Breast epithelium (tissue), 3 donors: ENCODE measurements around the gene TRIM49.
"Not testable (repeated sequence)": the region's sequence is repeated elsewhere in the genome, so short reads cannot be mapped to it uniquely, and the experiment has no call there.

ENCODE experiments used
- POLR2A ChIP-seq: fragments of 450-650 bp; IDR thresholded peaks from one replicate; pipeline ENCODE4 v1.6.1; 2016; ENCODE audit warnings: antibody characterized with exemption, mild to moderate bottlenecking, moderate library complexity
- POLR2AphosphoS5 ChIP-seq, 3 donors: sonication (generic); formaldehyde crosslinking; IDR thresholded peaks; one replicate each; pipeline ENCODE4 v1.6.1; 2017; ENCODE audit warnings: antibody characterized with exemption in 3 of 3
- TF ChIP-seq, protein P1 (sequence below), 3 donors: fragments of 450-650 bp; IDR thresholded peaks; one replicate each; pipeline ENCODE4 v1.5.1; 2016 to 2017; ENCODE audit warnings: antibody characterized with exemption in 3 of 3, mild to moderate bottlenecking in 3 of 3, moderate library complexity in 3 of 3

DNA sequence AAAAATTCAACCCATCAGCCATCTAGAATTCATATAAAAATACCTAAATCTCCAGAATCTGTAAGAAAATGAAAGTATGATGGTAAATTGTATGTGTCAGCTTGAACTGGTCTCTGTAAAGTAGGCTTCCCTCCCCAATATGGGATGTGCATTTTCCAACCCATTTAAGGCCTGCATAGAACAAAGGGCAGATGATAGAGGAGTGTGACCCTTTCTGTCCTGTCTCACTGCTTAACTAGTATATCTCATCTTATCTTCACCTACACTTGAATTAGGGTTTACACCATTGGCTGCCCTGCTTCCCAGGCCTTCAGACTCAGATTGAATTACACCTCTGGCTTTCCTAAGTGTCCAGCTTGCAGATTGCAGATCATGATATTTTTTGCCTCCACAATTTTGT lies 57.6 kb downstream of the TRIM49 start:
- TF ChIP-seq, protein P1, sequence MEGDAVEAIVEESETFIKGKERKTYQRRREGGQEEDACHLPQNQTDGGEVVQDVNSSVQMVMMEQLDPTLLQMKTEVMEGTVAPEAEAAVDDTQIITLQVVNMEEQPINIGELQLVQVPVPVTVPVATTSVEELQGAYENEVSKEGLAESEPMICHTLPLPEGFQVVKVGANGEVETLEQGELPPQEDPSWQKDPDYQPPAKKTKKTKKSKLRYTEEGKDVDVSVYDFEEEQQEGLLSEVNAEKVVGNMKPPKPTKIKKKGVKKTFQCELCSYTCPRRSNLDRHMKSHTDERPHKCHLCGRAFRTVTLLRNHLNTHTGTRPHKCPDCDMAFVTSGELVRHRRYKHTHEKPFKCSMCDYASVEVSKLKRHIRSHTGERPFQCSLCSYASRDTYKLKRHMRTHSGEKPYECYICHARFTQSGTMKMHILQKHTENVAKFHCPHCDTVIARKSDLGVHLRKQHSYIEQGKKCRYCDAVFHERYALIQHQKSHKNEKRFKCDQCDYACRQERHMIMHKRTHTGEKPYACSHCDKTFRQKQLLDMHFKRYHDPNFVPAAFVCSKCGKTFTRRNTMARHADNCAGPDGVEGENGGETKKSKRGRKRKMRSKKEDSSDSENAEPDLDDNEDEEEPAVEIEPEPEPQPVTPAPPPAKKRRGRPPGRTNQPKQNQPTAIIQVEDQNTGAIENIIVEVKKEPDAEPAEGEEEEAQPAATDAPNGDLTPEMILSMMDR (IDR thresholded peaks at IDR 0.05), result not testable (repeated sequence)
- TF ChIP-seq POLR2AphosphoS5 (IDR thresholded peaks at IDR 0.05); POLR2A: not testable (repeated sequence)
